ENCODE data around the gene LPP.

Gene LPP

GRCh38 chr3:188170461-188171459, 16.8 kb downstream of the LPP start:
- no peak for TF ChIP-seq CTCF (IDR thresholded peaks at IDR 0.05; ENCODE audit: control insufficient read depth, insufficient read depth, low read depth, low read length, missing control alignments)
- no peak overlapping the region for H3K4me3 ChIP-seq (ENCODE audit: control insufficient read depth, low read depth, low read length)
- no peak for DNase-seq (ENCODE audit: low read depth)

GRCh38 chr3:188171682-188172467, 17.9 kb downstream of the LPP start:
- H3K4me3 ChIP-seq (ENCODE audit: control insufficient read depth, low read depth, low read length) = no peak overlapping the region
- no peak for TF ChIP-seq CTCF (IDR thresholded peaks at IDR 0.05; ENCODE audit: control insufficient read depth, insufficient read depth, low read depth, low read length, missing control alignments)
- DNase-seq (ENCODE audit: low read depth) = no peak

GRCh38 chr3:188174317-188175044, 20.5 kb downstream of the LPP start:
- no peak for TF ChIP-seq CTCF (IDR thresholded peaks at IDR 0.05; ENCODE audit: control insufficient read depth, insufficient read depth, low read depth, low read length, missing control alignments)
- DNase-seq (ENCODE audit: low read depth) = no peak
- no peak overlapping the region for H3K4me3 ChIP-seq (ENCODE audit: control insufficient read depth, low read depth, low read length)

GRCh38 chr3:188176476-188176875, 22.5 kb downstream of the LPP start:
- DNase-seq (ENCODE audit: low read depth) = no peak
- TF ChIP-seq CTCF (IDR thresholded peaks at IDR 0.05; ENCODE audit: control insufficient read depth, insufficient read depth, low read depth, low read length, missing control alignments) = no peak
- no peak overlapping the region for H3K4me3 ChIP-seq (ENCODE audit: control insufficient read depth, low read depth, low read length)

- H3K4me3 ChIP-seq (ENCODE audit: control insufficient read depth, low read depth, low read length) = no peak overlapping the region
- no peak for DNase-seq (ENCODE audit: low read depth)
- TF ChIP-seq CTCF (IDR thresholded peaks at IDR 0.05; ENCODE audit: control insufficient read depth, insufficient read depth, low read depth, low read length, missing control alignments) = no peak
Measured at GRCh38 chr3:188176884-188177283, 22.9 kb downstream of the LPP start.

GRCh38 chr3:188177721-188178120, 23.8 kb downstream of the LPP start:
- TF ChIP-seq CTCF (IDR thresholded peaks at IDR 0.05; ENCODE audit: control insufficient read depth, insufficient read depth, low read depth, low read length, missing control alignments) = no peak
- DNase-seq (ENCODE audit: low read depth) = no peak

More at GRCh38 chr3:188177721-188178120, 23.8 kb downstream of the LPP start:
- H3K4me3 ChIP-seq (ENCODE audit: control insufficient read depth, low read depth, low read length) = no peak overlapping the region

All from AG09309 (cell line).